ENCODE results near the gene HOXA6. TPM values are rescaled to one million over a fixed set of nuclear protein-coding genes. Genes with fewer than 3 reads are reported as not detected.

Gene HOXA6
- total RNA-seq, 1 donor from 2014 or later: not detected

DNA sequence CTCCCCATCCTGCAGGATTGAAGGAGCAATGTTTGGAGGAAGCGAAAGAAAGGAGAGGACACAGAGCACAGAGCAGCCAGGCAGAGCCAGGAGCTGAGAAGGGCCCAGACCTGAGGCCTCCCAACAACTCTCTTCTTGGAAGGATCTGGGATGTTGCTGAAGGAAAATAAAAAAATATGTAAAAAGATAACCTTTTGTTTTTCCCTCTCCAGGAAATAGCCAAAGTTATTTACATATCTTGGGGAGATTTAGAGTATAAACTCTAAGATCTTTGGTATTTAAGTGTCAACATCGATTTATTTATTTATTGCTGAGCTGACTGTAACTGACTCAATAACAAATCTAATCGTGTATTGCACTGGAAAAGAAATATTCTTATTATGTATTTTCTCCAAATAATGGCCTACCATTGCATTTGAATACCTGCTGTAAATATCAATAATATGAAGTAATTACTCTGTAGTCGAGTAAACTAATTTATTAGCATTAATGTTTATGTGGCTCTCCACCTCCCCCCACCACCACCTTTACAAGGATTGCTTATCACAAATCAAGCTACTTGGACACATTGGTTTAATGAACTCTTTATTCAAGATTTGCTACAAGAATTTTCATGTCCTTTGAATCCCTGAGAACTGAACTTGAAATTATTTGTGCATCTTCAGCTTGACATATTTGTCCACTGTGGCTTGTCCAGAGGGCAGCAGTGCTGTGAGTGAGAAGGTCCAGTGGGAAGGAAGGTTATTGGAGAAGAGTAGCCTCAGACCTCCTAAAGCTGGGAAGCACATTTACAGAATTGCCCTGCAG is 39.3 kb upstream of the HOXA6 start:
- Mint-ChIP-seq H3K4me1 (ENCODE audit: unreplicated experiment) (peaks cover 46% of the 10 kb centered on the region), H3K27me3 (ENCODE audit: unreplicated experiment) (peaks cover 54% of the 10 kb centered on the region), H3K36me3 (ENCODE audit: low read depth, unreplicated experiment) (peaks cover 6% of the 10 kb centered on the region), H3K9me3 (ENCODE audit: unreplicated experiment) (no peaks in the 10 kb centered on the region), H3K4me3 (ENCODE audit: unreplicated experiment) (no peak overlapping the region), H3K27ac (ENCODE audit: unreplicated experiment) (no peak overlapping the region)
- no peak for DNase-seq (ENCODE audit: low spot score)
- TF ChIP-seq, protein P1, sequence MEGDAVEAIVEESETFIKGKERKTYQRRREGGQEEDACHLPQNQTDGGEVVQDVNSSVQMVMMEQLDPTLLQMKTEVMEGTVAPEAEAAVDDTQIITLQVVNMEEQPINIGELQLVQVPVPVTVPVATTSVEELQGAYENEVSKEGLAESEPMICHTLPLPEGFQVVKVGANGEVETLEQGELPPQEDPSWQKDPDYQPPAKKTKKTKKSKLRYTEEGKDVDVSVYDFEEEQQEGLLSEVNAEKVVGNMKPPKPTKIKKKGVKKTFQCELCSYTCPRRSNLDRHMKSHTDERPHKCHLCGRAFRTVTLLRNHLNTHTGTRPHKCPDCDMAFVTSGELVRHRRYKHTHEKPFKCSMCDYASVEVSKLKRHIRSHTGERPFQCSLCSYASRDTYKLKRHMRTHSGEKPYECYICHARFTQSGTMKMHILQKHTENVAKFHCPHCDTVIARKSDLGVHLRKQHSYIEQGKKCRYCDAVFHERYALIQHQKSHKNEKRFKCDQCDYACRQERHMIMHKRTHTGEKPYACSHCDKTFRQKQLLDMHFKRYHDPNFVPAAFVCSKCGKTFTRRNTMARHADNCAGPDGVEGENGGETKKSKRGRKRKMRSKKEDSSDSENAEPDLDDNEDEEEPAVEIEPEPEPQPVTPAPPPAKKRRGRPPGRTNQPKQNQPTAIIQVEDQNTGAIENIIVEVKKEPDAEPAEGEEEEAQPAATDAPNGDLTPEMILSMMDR (IDR thresholded peaks at IDR 0.05; ENCODE audit: unreplicated experiment): no peak

DNA sequence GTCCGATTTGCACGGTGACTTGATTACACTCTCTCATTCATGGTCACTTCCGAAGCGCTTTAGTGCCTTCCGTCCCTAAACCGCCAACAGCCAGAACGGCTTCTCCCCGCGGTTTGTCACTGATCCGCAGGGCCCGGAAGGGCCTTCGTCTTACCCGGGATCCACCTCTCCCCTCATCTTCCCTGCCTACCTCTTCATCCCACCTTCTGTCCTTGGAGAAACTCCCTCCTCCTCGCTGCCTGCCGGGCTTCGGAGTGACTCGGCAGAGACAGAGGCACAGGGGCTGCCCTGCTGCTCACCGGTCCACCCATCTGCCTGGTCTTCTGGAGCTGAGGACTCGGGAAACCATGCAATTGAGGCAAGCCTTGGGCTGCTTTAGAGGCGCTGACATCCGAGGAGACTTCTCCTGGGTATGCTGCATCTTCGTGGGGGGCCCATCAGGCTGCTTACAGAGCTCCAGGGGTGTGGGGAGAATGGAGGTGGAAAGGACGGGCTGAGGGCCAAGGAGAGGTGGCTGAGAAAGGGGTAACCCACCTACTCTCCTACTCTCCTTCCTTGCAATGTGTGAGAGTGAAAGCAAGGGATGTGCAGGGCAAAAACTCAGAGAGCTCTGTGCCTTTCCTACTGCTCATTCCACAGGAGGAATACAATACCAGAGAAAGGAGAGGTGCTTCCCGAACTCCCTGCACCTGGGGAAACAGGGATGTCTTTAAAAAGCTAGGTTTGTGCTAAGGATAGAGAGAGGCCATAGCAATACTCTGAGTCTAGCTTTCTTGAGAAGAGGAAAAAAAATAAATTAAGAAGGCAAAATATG is 38.5 kb upstream of the HOXA6 start:
- Mint-ChIP-seq H3K4me1 (ENCODE audit: unreplicated experiment) (peaks cover 46% of the 10 kb centered on the region), H3K27ac (ENCODE audit: unreplicated experiment) (no peak overlapping the region), H3K36me3 (ENCODE audit: low read depth, unreplicated experiment) (peaks cover 6% of the 10 kb centered on the region), H3K4me3 (ENCODE audit: unreplicated experiment) (peak overlapping the region; percentile 28), H3K27me3 (ENCODE audit: unreplicated experiment) (peaks cover 50% of the 10 kb centered on the region), H3K9me3 (ENCODE audit: unreplicated experiment) (no peaks in the 10 kb centered on the region)
- TF ChIP-seq, protein P1 (IDR thresholded peaks at IDR 0.05; ENCODE audit: unreplicated experiment): no peak
- no peak for DNase-seq (ENCODE audit: low spot score)

DNA sequence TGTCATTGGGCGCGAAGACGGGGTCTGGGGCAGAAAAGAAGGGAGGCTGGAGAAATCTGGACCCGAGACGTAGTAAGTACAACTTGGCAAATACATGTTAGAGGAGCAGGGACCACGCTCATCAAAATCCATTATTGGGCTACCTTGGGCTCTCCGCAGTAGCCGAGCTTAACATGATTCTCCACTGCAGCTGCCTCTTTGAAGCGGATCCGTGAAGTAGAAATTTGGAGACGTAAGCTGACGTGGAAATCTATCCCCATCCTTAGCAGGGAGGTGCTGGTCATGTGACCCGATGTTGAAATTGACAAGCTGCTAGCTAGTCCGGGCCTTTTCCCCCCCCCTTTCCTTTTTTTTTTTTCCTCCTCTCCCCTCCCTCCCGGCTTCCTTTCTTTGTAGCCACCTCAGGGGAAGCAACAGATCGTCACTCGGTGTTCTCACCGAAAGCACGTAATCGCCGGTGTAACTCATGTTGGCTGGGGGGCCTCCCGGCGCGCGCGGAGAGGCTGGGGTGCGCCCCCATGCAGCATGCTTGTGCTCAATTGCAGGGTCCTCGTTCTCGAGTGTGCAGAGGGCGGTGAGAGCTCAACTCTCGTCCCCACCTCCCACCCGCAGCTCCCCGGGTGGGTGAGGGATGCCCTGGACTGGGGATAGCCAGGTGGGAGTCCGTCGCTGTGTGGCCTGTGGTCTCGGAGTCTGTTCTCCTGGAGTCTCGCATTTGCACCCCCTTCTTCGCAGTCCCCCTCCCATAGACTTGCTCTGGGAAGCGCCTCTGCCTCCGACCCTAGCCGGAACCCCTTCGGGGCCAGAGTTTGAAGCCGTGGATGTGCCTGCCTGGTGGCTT is 37.7 kb upstream of the HOXA6 start, which contains the start of gene HOXA11:
Gene HOXA11 (minus strand): TSS at position 220 of the 841 bp plus-strand sequence. CDS start 88 bp downstream, at position 132.
- TF ChIP-seq, protein P1 (IDR thresholded peaks at IDR 0.05; ENCODE audit: unreplicated experiment): no peak
- no peak for DNase-seq (ENCODE audit: low spot score)
- no peaks in the 10 kb centered on the region for H3K9me3 Mint-ChIP-seq (ENCODE audit: unreplicated experiment)

DNA sequence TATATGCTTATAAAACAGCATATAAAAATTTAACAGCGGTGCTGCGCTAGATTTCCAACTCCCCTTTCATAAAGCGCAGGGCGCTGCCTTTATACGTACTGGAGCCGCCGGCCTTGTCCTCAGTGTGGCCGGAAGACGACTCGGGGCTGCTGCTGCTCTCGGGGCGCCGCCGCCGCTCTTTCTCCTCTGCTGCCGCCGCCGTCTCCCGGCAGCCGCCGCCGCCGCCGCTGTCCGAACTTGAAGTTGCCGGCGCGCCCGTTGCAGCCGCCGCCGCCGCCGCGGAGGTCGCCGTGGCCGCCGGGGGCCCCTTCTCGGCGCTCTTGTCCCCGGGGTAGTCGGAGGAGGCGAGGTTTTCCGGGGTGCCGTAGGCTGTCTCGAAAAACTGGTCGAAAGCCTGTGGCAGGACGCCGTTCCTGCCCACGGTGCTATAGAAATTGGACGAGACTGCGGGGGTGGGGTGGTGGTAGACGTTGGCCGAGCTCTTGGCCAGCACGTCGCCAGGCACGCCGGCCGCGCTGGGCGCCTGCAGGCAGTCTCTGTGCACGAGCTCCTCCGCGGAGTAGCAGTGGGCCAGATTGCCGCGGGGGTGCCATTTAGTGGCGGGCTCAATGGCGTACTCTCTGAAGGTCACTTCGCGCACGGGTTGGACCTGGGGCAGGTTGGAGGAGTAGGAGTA is 36.9 kb upstream of the HOXA6 start:
- DNase-seq (ENCODE audit: low spot score): no peak

More for the DNA sequence above, 37.7 kb upstream of the HOXA6 start, which contains the start of gene HOXA11:
- no peak within 1 kb of the TSS for H3K27ac Mint-ChIP-seq (ENCODE audit: unreplicated experiment)
- H3K4me1 Mint-ChIP-seq (ENCODE audit: unreplicated experiment): peaks cover 43% of the 10 kb centered on the region
- H3K36me3 Mint-ChIP-seq (ENCODE audit: low read depth, unreplicated experiment): peaks cover 2% of the 10 kb centered on the region
- peaks cover 45% of the 10 kb centered on the region for H3K27me3 Mint-ChIP-seq (ENCODE audit: unreplicated experiment)
- H3K4me3 Mint-ChIP-seq (ENCODE audit: unreplicated experiment): peak within 1 kb of the TSS; percentile 79

More for the DNA sequence above, 36.9 kb upstream of the HOXA6 start:
- Mint-ChIP-seq H3K9me3 (ENCODE audit: unreplicated experiment) (no peaks in the 10 kb centered on the region), H3K4me1 (ENCODE audit: unreplicated experiment) (peaks cover 39% of the 10 kb centered on the region), H3K36me3 (ENCODE audit: low read depth, unreplicated experiment) (no peaks in the 10 kb centered on the region), H3K27ac (ENCODE audit: unreplicated experiment) (no peak overlapping the region), H3K4me3 (ENCODE audit: unreplicated experiment) (peak overlapping the region; percentile 79), H3K27me3 (ENCODE audit: unreplicated experiment) (peaks cover 44% of the 10 kb centered on the region)
- TF ChIP-seq, protein P1 (IDR thresholded peaks at IDR 0.05; ENCODE audit: unreplicated experiment): no peak

Data from endothelial cell (in vitro differentiated cells).